Muscle of back (tissue), 11 donors: ENCODE data around the gene CRIP2. TPM values are rescaled to one million over a fixed set of nuclear protein-coding genes. Genes with fewer than 3 reads are reported as not detected.

Experiments
- DNase-seq, 3 donors: peaks; one replicate each; pipeline versions ENCODE4 v3.0.0 to v3.0.0-alpha.2; 2013
- polyA plus RNA-seq, 10 donors: library from polyadenylated mRNA; unstranded; fragments of 120-200 nt; gene quantifications; one replicate each; pipeline ENCODE4 v1.2.1, GENCODE V29; 2013; ENCODE audit not compliant: insufficient read length in 10 of 10

The CRIP2 gene
- polyA plus RNA-seq, 10 donors: 168 to 264 (median 195) TPM

- DNase-seq: no peak
These were observed 33.6 kb upstream of the CRIP2 start for GRCh38 chr14:105440992-105441391.

- DNase-seq: no peak
These were observed 32.5 kb upstream of the CRIP2 start for GRCh38 chr14:105442125-105442524.

- DNase-seq: no peak
These were observed 31.8 kb upstream of the CRIP2 start for GRCh38 chr14:105442834-105443233.

- DNase-seq: no peak
These were observed 29.8 kb upstream of the CRIP2 start for GRCh38 chr14:105444859-105445258.

GRCh38 chr14:105445290-105445689 is 29.3 kb upstream of the CRIP2 start:
- no peak for DNase-seq

- DNase-seq: no peak
These were observed 28.4 kb upstream of the CRIP2 start for GRCh38 chr14:105445901-105446845.

GRCh38 chr14:105446971-105447370 is 27.6 kb upstream of the CRIP2 start:
- no peak for DNase-seq

GRCh38 chr14:105447651-105448640 is 26.7 kb upstream of the CRIP2 start:
- peak in 2 of 3 donors; percentile 33 to 40 for DNase-seq

GRCh38 chr14:105448706-105449111 is 25.9 kb upstream of the CRIP2 start:
- peak; percentile 37 to 82 (median 71) for DNase-seq

GRCh38 chr14:105449276-105450122 is 25.1 kb upstream of the CRIP2 start:
- no peak for DNase-seq

- no peak for DNase-seq
These were observed 24.5 kb upstream of the CRIP2 start for GRCh38 chr14:105450123-105450505.

- no peak for DNase-seq
These were observed 23.5 kb upstream of the CRIP2 start for GRCh38 chr14:105450864-105451720.

GRCh38 chr14:105452963-105453362 is 21.7 kb upstream of the CRIP2 start:
- DNase-seq: no peak

- DNase-seq: no peak
These were observed 20.8 kb upstream of the CRIP2 start for GRCh38 chr14:105453847-105454246.

GRCh38 chr14:105455086-105455640 is 19.5 kb upstream of the CRIP2 start:
- no peak for DNase-seq

- DNase-seq: no peak
These were observed 18.6 kb upstream of the CRIP2 start for GRCh38 chr14:105455766-105456660.

GRCh38 chr14:105456736-105457617 is 17.6 kb upstream of the CRIP2 start:
- DNase-seq: no peak

- DNase-seq: no peak
These were observed 16.6 kb upstream of the CRIP2 start for GRCh38 chr14:105458010-105458409.
